Type B pancreatic cell (in vitro differentiated cells): ENCODE measurements around the gene OGFR. TPM values are rescaled to one million over a fixed set of nuclear protein-coding genes. Genes with fewer than 3 reads are reported as not detected.

Experiments used
- total RNA-seq: library from RNA; stranded (reverse); gene quantifications from 2 replicates; pipeline ENCODE4 v1.2.1, GENCODE V29; 2021; ENCODE audit warnings: low replicate concordance

OGFR gene
- total RNA-seq, 1 donor from 2014 or later: 42.8 TPM

Other genes starting within 250 kb of the OGFR start
- 2.6 and 5.3 TPM in 2 replicates for gene SLCO4A1, start 162.3 kb upstream of the OGFR start, total RNA-seq
- 0.24 TPM in 1 of 2 replicates, not detected in the other for gene NTSR1, start 96.0 kb upstream of the OGFR start, total RNA-seq
- 8.4 and 14.6 TPM in 2 replicates for gene MRGBP, start 8.4 kb upstream of the OGFR start, total RNA-seq
- gene COL9A3, start 12.2 kb downstream of the OGFR start, total RNA-seq: 8.8 and 21.2 TPM in 2 replicates
- gene TCFL5, start 57.0 kb downstream of the OGFR start, total RNA-seq: 6.1 and 11.8 TPM in 2 replicates
- 49.7 and 58.1 TPM in 2 replicates for gene DIDO1, start 121.7 kb downstream of the OGFR start, total RNA-seq
- gene GID8, start 133.3 kb downstream of the OGFR start, total RNA-seq: 55.8 and 68.7 TPM in 2 replicates
- gene SLC17A9, start 147.9 kb downstream of the OGFR start, total RNA-seq: 3.9 and 5.6 TPM in 2 replicates
- gene BHLHE23, start 202.1 kb downstream of the OGFR start, total RNA-seq: not detected in 2 replicates